Effector memory CD8-positive, alpha-beta T cell (primary cell): Measurements from ENCODE around the gene LMX1B.

Source experiments
- ATAC-seq: fragments of 150-1000 bp; cut with Tn5 transposase; replicated peaks from 2 replicates; pipeline ENCODE4 v1.10.0; 2021; ENCODE audit warnings: mild to moderate bottlenecking, moderate library complexity
- DNase-seq, 3 experiments: peaks; one replicate each; pipeline ENCODE4 v3.0.0; 2021
- H3K27ac Mint-ChIP-seq, 2 donors: one replicate each; pipeline ENCODE4 v1.8.0; 2022; ENCODE audit warnings: mild to moderate bottlenecking in 2 of 2, mixed read lengths in 2 of 2, moderate library complexity in 2 of 2
- H3K27me3 Mint-ChIP-seq, 2 donors: one replicate each; pipeline ENCODE4 v1.8.0; 2022; ENCODE audit warnings: mixed read lengths in 2 of 2
- H3K36me3 Mint-ChIP-seq: one replicate; pipeline ENCODE4 v1.8.0; 2022; ENCODE audit warnings: mild to moderate bottlenecking, moderate library complexity, mixed read lengths; ENCODE audit not compliant: insufficient read depth
- H3K4me1 Mint-ChIP-seq, 2 donors: one replicate each; pipeline ENCODE4 v1.8.0; 2022; ENCODE audit warnings: low read depth in 2 of 2, mixed read lengths in 2 of 2
- H3K4me3 Mint-ChIP-seq, 2 donors: one replicate each; pipeline ENCODE4 v1.8.0; 2022; ENCODE audit warnings: mild to moderate bottlenecking in 2 of 2, mixed read lengths in 2 of 2, moderate library complexity in 2 of 2
- H3K9me3 Mint-ChIP-seq, 2 donors: one replicate each; pipeline ENCODE4 v1.8.0; 2022; ENCODE audit warnings: mixed read lengths in 2 of 2

The LMX1B gene

DNA sequence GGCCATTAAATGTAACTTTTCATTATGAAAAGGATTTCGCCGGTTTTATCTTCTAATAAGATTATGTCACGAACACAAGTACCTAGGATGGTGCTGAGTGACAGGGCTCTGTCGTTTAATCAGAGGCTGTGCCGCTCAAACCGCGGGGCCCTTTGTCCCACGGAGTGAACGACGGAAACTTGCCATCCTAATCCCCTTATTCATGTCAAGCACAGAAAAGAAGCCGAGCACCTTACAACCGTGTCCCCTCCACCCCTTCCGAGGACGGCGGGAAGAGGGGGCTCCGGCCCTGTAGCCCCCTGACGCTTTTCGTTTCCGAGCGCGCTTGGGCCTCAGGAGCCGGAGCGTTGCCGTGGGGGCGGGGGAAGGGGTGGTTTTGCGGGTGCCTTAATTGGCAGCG is 11.2 kb downstream of the LMX1B start:
- ATAC-seq (no peak), DNase-seq (no peak)
- Mint-ChIP-seq H3K27ac (no peak overlapping the region), H3K27me3 (peaks cover 98 to 99% of the 10 kb centered on the region in 2 donors), H3K4me3 (peak overlapping the region; percentile 89 to 90), H3K9me3 (no peaks in the 10 kb centered on the region), H3K36me3 (peaks cover 3% of the 10 kb centered on the region), H3K4me1 (peaks cover 10 to 15% of the 10 kb centered on the region in 2 donors)

- Mint-ChIP-seq H3K36me3 (peaks cover 3% of the 10 kb centered on the region), H3K27me3 (peaks cover 92 to 99% of the 10 kb centered on the region in 2 donors), H3K27ac (no peak overlapping the region), H3K4me3 (peak overlapping the region; percentile 89 to 90), H3K9me3 (no peaks in the 10 kb centered on the region), H3K4me1 (peaks cover 10 to 15% of the 10 kb centered on the region in 2 donors)
- DNase-seq (no peak), ATAC-seq (peak; percentile 42)
Observed at GRCh38 chr9:126625329-126626126, 11.8 kb downstream of the LMX1B start.

DNA sequence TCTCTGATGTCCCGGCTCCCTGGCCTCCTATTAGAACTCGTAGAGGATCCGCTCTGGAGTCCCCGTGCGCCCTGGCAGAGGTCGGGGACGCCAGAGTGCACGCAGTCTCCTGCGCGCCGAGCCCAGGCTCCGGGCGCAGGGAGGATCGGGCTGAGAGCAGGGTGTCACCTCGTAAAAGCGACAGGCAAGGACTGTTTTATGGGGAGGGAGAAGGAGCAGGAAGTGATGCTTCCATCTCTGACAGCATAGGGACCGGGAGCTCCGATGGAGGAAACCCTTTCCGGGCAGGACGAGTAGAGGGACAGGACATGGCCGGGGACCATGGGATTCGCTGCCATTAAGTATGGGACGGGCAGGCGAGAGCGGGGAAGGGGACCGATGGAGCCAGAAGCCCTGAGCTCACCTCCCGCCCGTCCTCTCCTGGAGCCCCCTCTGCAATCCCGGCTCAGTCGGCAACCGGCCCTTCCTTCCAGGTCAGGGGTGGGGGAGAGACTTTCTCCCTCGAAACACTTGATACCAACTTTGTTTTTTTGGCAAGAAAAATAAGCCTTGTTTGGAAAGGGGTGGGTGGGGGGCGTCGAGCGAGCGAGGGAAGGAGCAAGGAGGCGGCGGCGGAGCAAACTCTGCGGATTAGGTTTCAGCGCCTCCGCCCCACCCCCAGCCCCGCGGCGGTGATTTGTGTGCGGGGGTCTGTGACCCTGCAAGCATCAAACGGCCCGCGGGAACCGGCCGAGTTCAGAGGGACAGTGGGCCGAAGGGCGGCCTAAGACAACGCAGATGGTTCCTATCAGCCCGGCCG is 12.6 kb downstream of the LMX1B start:
- ATAC-seq, result peak; percentile 44
- Mint-ChIP-seq H3K27me3 (peaks cover 84 to 97% of the 10 kb centered on the region in 2 donors), H3K4me1 (peaks cover 10 to 15% of the 10 kb centered on the region in 2 donors), H3K9me3 (no peaks in the 10 kb centered on the region), H3K4me3 (peak overlapping the region; percentile 89 to 90), H3K27ac (no peak overlapping the region), H3K36me3 (peaks cover 3% of the 10 kb centered on the region)
- DNase-seq, result no peak

- Mint-ChIP-seq H3K36me3 (peaks cover 3% of the 10 kb centered on the region), H3K4me3 (peak overlapping the region; percentile 15 to 41), H3K4me1 (peaks cover 10 to 15% of the 10 kb centered on the region in 2 donors), H3K27ac (no peak overlapping the region), H3K9me3 (no peaks in the 10 kb centered on the region), H3K27me3 (peaks cover 82 to 97% of the 10 kb centered on the region in 2 donors)
- no peak for ATAC-seq
- DNase-seq, result no peak
Observed at GRCh38 chr9:126626926-126627233, 13.2 kb downstream of the LMX1B start.

GRCh38 chr9:126628146-126628545 is 14.4 kb downstream of the LMX1B start:
- ATAC-seq (no peak), DNase-seq (no peak)
- H3K9me3 Mint-ChIP-seq, result no peaks in the 10 kb centered on the region
- H3K4me1 Mint-ChIP-seq, result peaks cover 10 to 15% of the 10 kb centered on the region in 2 donors
- no peak overlapping the region for H3K27ac Mint-ChIP-seq
- no peak overlapping the region for H3K4me3 Mint-ChIP-seq
- peaks cover 82 to 97% of the 10 kb centered on the region in 2 donors for H3K27me3 Mint-ChIP-seq
- H3K36me3 Mint-ChIP-seq, result peaks cover 3% of the 10 kb centered on the region

GRCh38 chr9:126628969-126629674 is 15.4 kb downstream of the LMX1B start:
- no peaks in the 10 kb centered on the region for H3K9me3 Mint-ChIP-seq
- no peak overlapping the region for H3K4me3 Mint-ChIP-seq

GRCh38 chr9:126630458-126631237 is 16.9 kb downstream of the LMX1B start:
- no peak for ATAC-seq
- Mint-ChIP-seq H3K27ac (no peak overlapping the region), H3K4me3 (no peak overlapping the region), H3K36me3 (peaks cover 3% of the 10 kb centered on the region), H3K27me3 (peaks cover 66 to 85% of the 10 kb centered on the region in 2 donors), H3K9me3 (no peaks in the 10 kb centered on the region), H3K4me1 (peaks cover 10 to 12% of the 10 kb centered on the region in 2 donors)
- no peak for DNase-seq

More at GRCh38 chr9:126628969-126629674, 15.4 kb downstream of the LMX1B start:
- Mint-ChIP-seq H3K4me1 (peaks cover 10 to 15% of the 10 kb centered on the region in 2 donors), H3K27me3 (peaks cover 81 to 97% of the 10 kb centered on the region in 2 donors), H3K27ac (no peak overlapping the region), H3K36me3 (peaks cover 3% of the 10 kb centered on the region)
- DNase-seq, result no peak
- no peak for ATAC-seq

GRCh38 chr9:126631254-126631653 is 17.5 kb downstream of the LMX1B start:
- Mint-ChIP-seq H3K4me3 (no peak overlapping the region), H3K27me3 (peaks cover 60 to 79% of the 10 kb centered on the region in 2 donors), H3K27ac (no peak overlapping the region), H3K9me3 (no peaks in the 10 kb centered on the region), H3K36me3 (peaks cover 5% of the 10 kb centered on the region), H3K4me1 (peaks cover 9 to 10% of the 10 kb centered on the region in 2 donors)
- DNase-seq, result no peak
- ATAC-seq, result no peak

- H3K27me3 Mint-ChIP-seq, result peaks cover 39 to 70% of the 10 kb centered on the region in 2 donors
- H3K36me3 Mint-ChIP-seq, result peaks cover 12% of the 10 kb centered on the region
- no peak overlapping the region for H3K27ac Mint-ChIP-seq
Observed at GRCh38 chr9:126633881-126634558, 20.3 kb downstream of the LMX1B start.

DNA sequence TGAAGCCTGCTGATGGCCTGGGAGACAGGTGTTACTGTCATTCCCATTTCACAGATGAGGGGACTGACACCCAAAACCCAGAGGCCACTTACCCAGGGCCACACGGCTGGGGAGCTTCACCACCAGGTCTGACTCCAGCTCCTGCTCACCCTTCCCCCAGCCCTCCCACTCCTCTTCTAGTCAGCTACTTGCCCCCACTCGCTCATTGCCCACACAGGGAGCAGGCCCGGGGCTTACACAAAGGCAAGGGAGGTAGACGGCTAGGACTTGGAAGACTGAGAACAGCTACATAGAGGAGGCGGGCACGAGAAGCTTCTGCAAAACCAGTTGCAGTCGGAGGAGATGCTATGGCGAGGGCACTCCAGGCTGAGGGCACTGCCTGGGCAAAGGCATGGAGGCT is 21.3 kb downstream of the LMX1B start:
- no peaks in the 10 kb centered on the region for H3K9me3 Mint-ChIP-seq

More at GRCh38 chr9:126633881-126634558, 20.3 kb downstream of the LMX1B start:
- Mint-ChIP-seq H3K4me3 (no peak overlapping the region), H3K9me3 (no peaks in the 10 kb centered on the region), H3K4me1 (peaks cover 23 to 27% of the 10 kb centered on the region in 2 donors)
- no peak for ATAC-seq
- no peak for DNase-seq

DNA sequence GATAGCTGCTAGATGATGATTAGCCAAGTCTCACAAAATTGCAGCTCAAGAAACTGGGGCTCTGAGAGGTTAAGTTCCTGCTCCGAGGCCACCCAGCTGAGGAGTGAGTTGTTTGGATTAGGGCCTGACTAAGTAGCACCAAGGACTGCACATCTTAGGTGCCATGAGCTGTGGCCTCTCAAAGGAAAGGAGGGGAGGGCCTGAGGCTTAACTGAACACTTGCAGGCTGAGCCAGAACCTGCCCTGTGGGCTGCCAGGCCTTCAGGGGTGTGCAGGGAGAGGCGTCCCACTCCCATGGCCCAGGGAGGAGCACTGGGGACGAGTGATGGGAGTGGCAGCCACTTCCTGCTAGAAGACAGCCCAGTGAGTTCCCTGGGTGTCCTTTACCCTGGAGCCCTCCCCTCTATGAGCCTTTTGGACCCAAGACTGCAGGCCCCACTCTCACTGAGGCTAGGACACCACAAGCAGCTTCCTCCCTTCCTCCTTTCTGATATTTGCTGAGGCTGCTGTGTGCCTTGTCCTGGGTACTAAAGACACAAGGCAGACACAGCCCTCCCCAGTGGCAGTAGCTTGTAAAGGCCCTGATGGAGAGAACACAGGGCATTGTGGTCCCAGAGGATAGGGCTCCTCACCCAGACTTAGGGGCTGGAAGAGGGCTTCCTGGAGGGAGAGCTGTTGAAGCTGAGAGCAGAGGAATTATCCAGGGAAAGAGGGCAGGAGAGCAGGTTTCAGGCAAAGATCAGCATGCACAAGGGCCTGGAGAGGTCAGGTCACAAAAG is 22.1 kb downstream of the LMX1B start:
- H3K9me3 Mint-ChIP-seq, result no peaks in the 10 kb centered on the region
- H3K4me1 Mint-ChIP-seq, result peaks cover 23 to 27% of the 10 kb centered on the region in 2 donors
- peaks cover 43 to 70% of the 10 kb centered on the region in 2 donors for H3K27me3 Mint-ChIP-seq
- DNase-seq (no peak), ATAC-seq (no peak)
- peaks cover 12% of the 10 kb centered on the region for H3K36me3 Mint-ChIP-seq
- peak overlapping the region; percentile 11 to 65 for H3K4me3 Mint-ChIP-seq
- H3K27ac Mint-ChIP-seq, result peak overlapping the region in 1 of 2 donors; percentile 71

More for the DNA sequence above, 21.3 kb downstream of the LMX1B start:
- peaks cover 23 to 27% of the 10 kb centered on the region in 2 donors for H3K4me1 Mint-ChIP-seq
- H3K27ac Mint-ChIP-seq, result peak overlapping the region in 1 of 2 donors; percentile 65
- H3K4me3 Mint-ChIP-seq, result no peak overlapping the region
- H3K27me3 Mint-ChIP-seq, result peaks cover 35 to 70% of the 10 kb centered on the region in 2 donors
- DNase-seq (no peak), ATAC-seq (no peak)
- H3K36me3 Mint-ChIP-seq, result peaks cover 12% of the 10 kb centered on the region
